HG02884 (cell line): ENCODE measurements around the gene C22orf23.
"Not testable (repeated sequence)": the region's sequence is repeated elsewhere in the genome, so short reads cannot be mapped to it uniquely, and the experiment has no call there.

ENCODE experiments used
- ATAC-seq: cut with Tn5 transposase; IDR thresholded peaks from one replicate; pipeline ENCODE4 v1.9.1; 2021; ENCODE audit warnings: mild to moderate bottlenecking, moderate library complexity; ENCODE audit not compliant: unreplicated experiment

The C22orf23 gene

DNA sequence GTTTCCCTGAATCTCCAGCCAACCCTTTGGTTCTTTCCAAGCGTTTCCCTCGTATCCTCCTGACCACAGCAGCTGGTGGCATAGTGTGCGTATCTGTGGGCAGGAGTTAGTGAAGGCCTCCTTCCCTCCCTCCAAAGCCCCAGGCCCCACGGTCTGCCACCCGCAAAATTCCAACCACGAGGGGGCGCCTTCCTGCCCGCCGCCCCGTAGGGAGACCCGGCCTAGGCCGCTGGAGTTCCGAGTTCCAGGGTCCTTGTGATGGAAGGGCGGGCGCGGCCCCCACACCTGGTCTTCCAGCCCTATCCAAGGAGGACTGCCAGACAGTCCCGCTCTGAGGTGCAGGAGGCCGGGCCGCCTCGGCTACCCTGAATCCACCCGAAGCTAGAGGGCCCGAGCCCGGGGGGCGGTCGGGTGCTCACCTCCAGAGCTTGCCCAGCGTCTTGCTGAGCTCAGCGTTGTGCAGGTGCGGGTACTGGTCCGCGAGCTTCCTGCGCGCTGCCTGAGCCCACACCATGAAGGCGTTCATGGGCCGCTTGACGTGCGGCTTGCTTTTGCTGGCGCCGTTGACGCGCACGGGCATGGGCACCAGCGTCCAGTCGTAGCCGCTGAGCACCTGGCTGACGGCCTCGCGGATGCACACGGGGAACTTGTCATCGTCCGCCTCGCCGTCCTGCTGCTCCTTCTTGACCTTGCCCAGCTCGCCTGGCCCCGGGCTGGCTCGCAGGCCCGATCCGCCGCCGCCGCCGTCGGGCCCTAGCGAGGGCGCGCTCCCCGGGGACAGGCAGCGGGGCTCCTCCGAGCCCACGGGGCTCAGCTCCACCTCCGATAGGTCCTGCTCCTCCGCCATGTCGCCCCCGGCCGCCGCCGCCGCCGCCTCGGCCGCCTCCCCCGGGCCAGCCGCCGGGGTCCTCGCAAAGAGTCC lies 29.8 kb upstream of the C22orf23 start:
- ATAC-seq = no peak

DNA sequence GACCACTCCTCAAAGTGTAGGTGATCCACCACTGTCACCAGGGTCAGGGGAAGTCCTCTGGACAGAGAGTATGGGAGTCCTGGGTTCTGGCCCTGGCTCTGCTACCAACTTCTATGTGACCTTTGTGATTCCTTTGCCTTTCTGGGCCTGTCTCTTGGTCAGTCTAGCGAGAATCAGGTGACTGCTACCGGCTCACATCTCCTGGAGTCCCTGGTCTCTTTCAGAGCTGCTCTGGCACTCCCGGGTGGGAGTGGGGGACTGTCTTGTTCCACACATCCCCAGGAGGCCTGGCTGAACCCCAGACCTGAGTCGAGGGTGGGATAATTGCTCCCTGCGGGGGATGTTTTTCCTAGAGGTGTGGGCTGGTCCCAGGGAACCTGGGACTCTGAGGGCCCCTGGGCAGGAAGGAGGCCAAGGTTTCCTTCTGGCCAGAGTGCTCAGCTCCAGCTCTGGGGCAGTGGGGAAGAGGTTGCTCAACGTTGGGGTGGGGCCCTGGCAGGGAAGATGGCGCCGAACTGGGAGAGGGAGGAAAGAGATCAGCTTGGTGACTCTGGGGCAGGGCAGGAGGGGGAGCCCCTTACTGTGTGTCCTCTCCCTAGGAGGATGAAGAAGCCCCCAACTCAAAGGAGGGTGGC lies 28.9 kb upstream of the C22orf23 start:
- ATAC-seq = no peak

- no peak for ATAC-seq
Measured at GRCh38 chr22:37981282-37982011, 28.0 kb upstream of the C22orf23 start.

- ATAC-seq = no peak
Measured at GRCh38 chr22:37979782-37980181, 26.4 kb upstream of the C22orf23 start.

- no peak for ATAC-seq
Measured at GRCh38 chr22:37976547-37976946, 23.1 kb upstream of the C22orf23 start.

GRCh38 chr22:37976022-37976421 lies 22.6 kb upstream of the C22orf23 start:
- ATAC-seq = not testable (repeated sequence)

- no peak for ATAC-seq
Measured at GRCh38 chr22:37975153-37975552, 21.8 kb upstream of the C22orf23 start.

GRCh38 chr22:37973271-37974170 lies 20.1 kb upstream of the C22orf23 start:
- no peak for ATAC-seq

DNA sequence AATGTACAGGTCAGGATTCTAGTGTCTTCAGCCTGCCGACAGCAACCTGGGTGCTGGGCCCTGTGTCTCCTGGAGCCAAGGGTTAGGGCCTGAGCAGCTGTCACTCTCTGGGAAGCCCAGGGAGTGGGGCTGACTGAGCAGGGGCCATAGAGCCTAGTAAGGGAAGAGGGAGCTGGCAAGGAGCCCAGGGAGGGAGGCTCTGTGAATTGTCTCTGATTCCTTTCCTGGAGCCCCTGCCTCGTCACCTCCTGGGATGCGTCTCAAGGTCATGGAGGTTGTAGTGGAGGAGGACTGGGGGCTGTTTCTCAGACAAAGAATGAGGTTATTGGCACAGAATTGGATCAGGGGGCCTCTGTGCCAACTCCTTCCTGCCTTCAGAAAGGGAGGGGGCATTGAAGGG lies 19.1 kb upstream of the C22orf23 start:
- no peak for ATAC-seq

DNA sequence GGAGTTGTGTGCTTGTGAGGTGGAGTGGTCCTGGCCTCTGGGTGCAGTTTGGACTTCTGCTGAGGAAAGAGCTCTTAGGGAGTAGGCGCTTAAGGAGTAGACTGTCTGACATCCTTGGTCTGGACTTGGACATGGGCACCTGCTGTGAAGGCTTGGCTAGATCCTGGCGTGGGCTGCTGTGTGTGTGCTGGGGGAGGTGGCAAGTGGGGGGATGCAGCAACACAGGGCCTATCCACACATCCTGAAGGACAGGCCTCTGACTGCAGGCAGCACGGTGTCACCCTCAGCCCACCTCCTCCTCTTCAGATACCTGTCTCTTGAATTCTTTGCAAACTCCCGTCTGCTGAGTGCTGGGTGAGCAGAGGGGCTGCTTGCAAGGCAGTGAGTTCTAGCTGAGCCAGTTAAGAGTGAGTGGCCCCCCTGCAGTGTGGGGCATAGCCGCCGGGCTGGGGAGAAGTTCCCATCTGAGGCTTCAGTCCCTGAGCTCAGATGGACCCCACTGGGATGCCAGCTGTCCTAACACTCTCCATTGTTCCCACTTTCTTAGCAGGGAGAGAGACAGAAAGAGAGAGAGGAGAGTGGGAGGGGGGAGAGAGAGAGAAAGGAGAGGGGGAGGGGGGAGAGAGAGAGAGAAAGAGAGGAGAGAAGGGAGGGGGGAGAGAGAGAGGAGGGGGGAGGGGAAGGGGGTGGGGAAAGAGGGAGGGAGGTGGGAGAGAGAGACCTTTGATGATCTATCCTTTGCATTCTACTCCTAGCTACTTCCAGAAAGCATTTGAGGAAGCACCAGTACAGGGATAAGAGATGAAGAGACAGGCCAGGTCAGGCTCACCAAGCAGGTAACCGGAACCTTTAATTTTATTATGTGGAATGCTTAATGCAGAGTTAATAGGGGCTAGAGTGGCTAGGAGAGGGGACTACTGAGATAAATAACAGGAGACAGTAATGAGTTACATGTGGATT lies 18.4 kb upstream of the C22orf23 start:
- ATAC-seq = no peak

- no peak for ATAC-seq
Measured at GRCh38 chr22:37970864-37971263, 17.5 kb upstream of the C22orf23 start.

GRCh38 chr22:37968452-37969251 lies 15.3 kb upstream of the C22orf23 start:
- no peak for ATAC-seq

GRCh38 chr22:37967637-37968451 lies 14.4 kb upstream of the C22orf23 start:
- no peak for ATAC-seq

- ATAC-seq = no peak
Measured at GRCh38 chr22:37967147-37967546, 13.7 kb upstream of the C22orf23 start.

DNA sequence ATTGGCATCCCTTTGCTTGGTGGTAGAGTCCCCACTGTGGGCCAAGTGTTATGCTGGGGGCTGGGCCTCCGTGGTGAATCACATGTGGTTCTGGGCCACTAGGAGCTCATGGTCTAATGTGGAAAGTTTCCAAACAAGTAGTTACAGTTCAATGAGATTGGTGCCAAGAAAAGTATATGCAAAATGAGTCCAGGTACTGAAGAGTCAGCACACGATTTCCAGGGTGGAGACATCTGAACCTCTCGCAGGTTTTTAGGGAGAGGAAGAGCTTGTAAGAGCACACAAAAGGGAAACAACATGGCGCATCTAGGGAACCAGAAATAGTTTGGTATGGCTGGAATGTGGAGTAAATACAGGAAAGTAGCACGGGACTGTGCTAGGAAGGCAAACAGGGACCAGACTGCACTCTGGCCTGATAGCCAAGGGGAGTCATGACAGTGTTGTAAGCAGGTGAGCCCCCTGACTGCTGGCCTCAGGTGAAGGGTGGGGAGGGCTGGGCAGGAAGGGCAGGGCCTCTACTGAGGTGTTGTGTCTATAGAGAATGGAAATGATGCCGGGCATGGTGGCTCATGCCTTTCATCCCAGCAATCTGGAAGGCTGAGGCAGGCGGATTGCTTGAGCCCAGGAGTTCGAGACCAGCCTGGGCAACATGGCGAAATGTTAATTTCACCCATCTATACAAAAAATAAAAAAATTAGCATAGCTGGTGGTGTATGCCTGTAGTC lies 12.7 kb upstream of the C22orf23 start:
- ATAC-seq = no peak

GRCh38 chr22:37961062-37961461 lies 7.7 kb upstream of the C22orf23 start:
- no peak for ATAC-seq

- ATAC-seq = no peak
Measured at GRCh38 chr22:37959231-37959825, 5.9 kb upstream of the C22orf23 start.
